ENCODE data around the gene COL12A1.
A peak's percentile ranks its signal among the peaks of the same experiment; 100 is the strongest.

The COL12A1 gene

GRCh38 chr6:75208298-75209183 is 2.7 kb upstream of the COL12A1 start:
- TF ChIP-seq CTCF (IDR thresholded peaks at IDR 0.05; ENCODE audit: control extremely low read depth, extremely low read depth, low read depth, missing control alignments): peak; percentile 95
- ChIA-PET CTCF (interaction anchor here (0.6 to 6.6 kb wide), 77 partner anchors 8 to 1545 kb away, joined by 3 to 89 read pairs (median 4); partner anchors contain the start of gene COX7A2), POLR2A (no interaction called here)
- peak; percentile 70 for DNase-seq (ENCODE audit: extremely low spot score)

GRCh38 chr6:75206576-75207342 is 906 bp upstream of the COL12A1 start:
- CTCF ChIA-PET: interaction anchor here (1.0 to 6.6 kb wide), 10 partner anchors 14 to 1469 kb away, joined by 3 to 89 read pairs (median 28); no protein-coding TSS in a partner anchor
- POLR2A ChIA-PET: no interaction called here
- peak; percentile 15 for DNase-seq (ENCODE audit: extremely low spot score)
- no peak for TF ChIP-seq CTCF (IDR thresholded peaks at IDR 0.05; ENCODE audit: control extremely low read depth, extremely low read depth, low read depth, missing control alignments)

- ChIA-PET POLR2A (no interaction called here), CTCF (interaction anchor here (1.0 to 5.1 kb wide), 10 partner anchors 12 to 1472 kb away, joined by 3 to 42 read pairs (median 4); no protein-coding TSS in a partner anchor)
- DNase-seq (ENCODE audit: extremely low spot score): peak; percentile 18
- TF ChIP-seq CTCF (IDR thresholded peaks at IDR 0.05; ENCODE audit: control extremely low read depth, extremely low read depth, low read depth, missing control alignments): no peak
These were observed 686 bp downstream of the COL12A1 start for GRCh38 chr6:75204959-75205775.

- peak; percentile 42 for DNase-seq (ENCODE audit: extremely low spot score)
- ChIA-PET CTCF (interaction anchor here (0.8 to 5.1 kb wide), 17 partner anchors 10 to 1466 kb away, joined by 3 to 42 read pairs (median 4); no protein-coding TSS in a partner anchor), POLR2A (no interaction called here)
- peak; percentile 66 for TF ChIP-seq CTCF (IDR thresholded peaks at IDR 0.05; ENCODE audit: control extremely low read depth, extremely low read depth, low read depth, missing control alignments)
These were observed 1.5 kb downstream of the COL12A1 start for GRCh38 chr6:75204217-75204958.

GRCh38 chr6:75203721-75204120 is 2.1 kb downstream of the COL12A1 start:
- TF ChIP-seq CTCF (IDR thresholded peaks at IDR 0.05; ENCODE audit: control extremely low read depth, extremely low read depth, low read depth, missing control alignments): no peak
- DNase-seq (ENCODE audit: extremely low spot score): no peak
- ChIA-PET POLR2A (no interaction called here), CTCF (interaction anchor here (0.8 to 5.1 kb wide), 17 partner anchors 9 to 1465 kb away, joined by 3 to 42 read pairs (median 4); no protein-coding TSS in a partner anchor)
